Keratinocyte (primary cell): ENCODE results near the gene DEPDC5.

Experiments
- CTCF ChIP-seq, 3 experiments: IDR thresholded peaks in 1 of 3; conservative IDR thresholded peaks in 1 of 3; optimal IDR thresholded peaks in 1 of 3; 2 replicates in 2 of 3; 3 replicates in 1 of 3; pipeline versions ENCODE3 to v1.5.1; 2011; ENCODE audit warnings: low read length in 3 of 3, mild to moderate bottlenecking in 3 of 3, moderate library complexity in 2 of 3, control low read depth in 1 of 3, inconsistent platforms in 1 of 3; ENCODE audit not compliant: insufficient read depth in 2 of 3; ENCODE audit errors: extremely low read depth in 1 of 3
- EZH2 ChIP-seq: IDR thresholded peaks from one replicate; pipeline ENCODE4 v1.6.1; 2012; ENCODE audit warnings: inconsistent platforms, mild to moderate bottlenecking, low read length, moderate library complexity

- TF ChIP-seq CTCF (optimal IDR thresholded peaks at IDR 0.05 in 1 of 3, IDR thresholded peaks at IDR 0.05 in 1 of 3, conservative IDR thresholded peaks at IDR 0.05 in 1 of 3; ENCODE audit: extremely low read depth in 1 of 3, insufficient read depth in 2 of 3, low read length in 3 of 3) (no peak), EZH2 (no peak)
Measured at GRCh38 chr22:31892080-31892433, 138.2 kb downstream of the DEPDC5 start.
